ENCODE data around the gene NR5A2. TPM values are rescaled to one million over a fixed set of nuclear protein-coding genes. Genes with fewer than 3 reads are reported as not detected.

Gene NR5A2
- total RNA-seq, 4 donors from 2014 or later = 3.2 to 6.8 (median 6.5) TPM

DNA sequence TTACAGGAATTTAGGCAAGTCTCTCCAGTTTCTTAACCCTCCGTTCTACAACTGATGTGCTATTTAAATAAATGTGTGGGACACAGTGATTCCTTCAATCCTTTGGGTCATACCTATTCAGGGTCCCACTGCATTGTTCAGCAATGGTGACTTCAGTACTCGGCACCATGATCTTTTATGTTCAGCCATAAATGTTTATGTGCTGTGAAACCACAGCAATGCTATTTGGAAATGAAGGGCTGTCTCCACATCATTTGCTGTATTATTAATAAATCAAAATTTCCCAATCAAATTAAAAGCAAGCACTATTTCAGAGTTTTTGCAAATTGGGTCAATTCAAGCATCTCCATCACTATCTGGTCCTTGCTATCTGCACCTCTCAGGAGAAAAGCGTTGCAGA is 84.8 kb downstream of the NR5A2 start:
- TF ChIP-seq, protein P1, sequence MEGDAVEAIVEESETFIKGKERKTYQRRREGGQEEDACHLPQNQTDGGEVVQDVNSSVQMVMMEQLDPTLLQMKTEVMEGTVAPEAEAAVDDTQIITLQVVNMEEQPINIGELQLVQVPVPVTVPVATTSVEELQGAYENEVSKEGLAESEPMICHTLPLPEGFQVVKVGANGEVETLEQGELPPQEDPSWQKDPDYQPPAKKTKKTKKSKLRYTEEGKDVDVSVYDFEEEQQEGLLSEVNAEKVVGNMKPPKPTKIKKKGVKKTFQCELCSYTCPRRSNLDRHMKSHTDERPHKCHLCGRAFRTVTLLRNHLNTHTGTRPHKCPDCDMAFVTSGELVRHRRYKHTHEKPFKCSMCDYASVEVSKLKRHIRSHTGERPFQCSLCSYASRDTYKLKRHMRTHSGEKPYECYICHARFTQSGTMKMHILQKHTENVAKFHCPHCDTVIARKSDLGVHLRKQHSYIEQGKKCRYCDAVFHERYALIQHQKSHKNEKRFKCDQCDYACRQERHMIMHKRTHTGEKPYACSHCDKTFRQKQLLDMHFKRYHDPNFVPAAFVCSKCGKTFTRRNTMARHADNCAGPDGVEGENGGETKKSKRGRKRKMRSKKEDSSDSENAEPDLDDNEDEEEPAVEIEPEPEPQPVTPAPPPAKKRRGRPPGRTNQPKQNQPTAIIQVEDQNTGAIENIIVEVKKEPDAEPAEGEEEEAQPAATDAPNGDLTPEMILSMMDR (IDR thresholded peaks at IDR 0.05; ENCODE audit: low read depth) = no peak

DNA sequence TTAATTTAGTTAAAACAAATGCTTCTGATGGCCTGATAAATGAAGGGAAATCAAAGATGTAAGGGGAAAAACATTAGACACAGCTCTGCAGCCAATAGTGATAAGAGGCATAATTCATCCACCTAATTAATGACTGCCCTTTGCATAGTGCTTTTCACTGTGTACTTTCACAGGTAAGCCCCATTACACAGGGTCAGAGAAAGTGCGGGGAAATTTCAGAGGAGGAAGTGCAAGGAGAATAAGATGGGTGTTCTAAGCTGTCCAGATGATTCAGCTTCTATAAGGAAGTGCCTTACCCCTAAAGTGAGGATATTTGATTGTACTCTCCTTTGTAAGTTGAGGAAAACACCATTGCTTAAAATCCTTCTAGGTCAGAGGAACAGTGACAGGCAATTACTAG is 88.0 kb downstream of the NR5A2 start:
- TF ChIP-seq, protein P1 (IDR thresholded peaks at IDR 0.05; ENCODE audit: low read depth) = no peak

DNA sequence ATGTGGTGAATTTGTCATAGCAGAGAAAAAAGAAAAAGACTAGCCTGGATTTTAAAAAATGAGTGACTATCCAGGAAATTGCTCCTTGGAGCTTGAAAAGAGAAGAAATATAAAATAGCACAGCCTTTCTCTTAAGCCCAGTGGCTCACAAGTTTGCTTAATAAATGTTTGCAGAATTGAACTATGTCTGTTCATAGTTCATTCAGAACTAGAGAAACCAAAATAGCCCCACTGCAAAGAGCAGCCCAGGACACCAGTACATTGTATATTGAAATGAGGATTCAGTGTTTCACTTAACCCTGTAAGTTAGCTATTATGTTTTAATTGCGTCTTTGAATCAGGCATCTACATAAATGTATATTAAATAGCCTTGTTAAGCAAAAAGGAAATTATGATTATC is 88.8 kb downstream of the NR5A2 start:
- TF ChIP-seq, protein P1 (IDR thresholded peaks at IDR 0.05; ENCODE audit: low read depth) = no peak

DNA sequence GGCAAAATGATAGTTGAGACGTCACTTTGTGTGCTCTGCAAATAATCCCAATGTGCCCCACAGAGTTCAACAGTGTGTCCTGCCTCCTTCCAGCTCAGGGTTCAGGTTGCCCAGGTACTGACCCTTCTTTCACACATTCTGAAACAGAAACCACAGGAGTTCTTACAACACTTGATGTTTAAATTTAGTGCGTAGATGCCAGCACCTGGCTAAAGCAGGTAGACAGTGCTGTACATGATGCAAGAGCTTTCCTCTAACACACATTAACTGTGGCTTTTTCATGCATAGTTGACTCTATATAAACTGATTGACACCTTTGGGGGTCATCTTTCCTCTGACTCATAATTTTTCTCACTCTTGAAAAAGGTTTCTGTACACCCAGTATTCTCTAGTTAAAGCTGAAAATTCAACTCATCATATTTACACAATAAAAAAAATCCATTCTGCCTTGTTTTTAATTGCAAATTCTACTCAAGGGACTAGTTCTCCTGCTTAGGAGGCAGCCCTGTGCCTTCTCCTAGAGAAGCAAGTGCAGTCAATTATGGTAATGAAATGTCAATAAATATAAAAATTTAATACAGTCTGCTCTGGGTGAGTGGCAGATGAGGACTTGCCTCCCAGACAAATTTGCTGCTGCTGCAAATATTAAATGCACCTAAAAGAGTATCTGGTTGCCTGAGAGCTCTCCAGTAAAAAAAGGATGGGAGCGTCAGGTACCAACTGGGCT is 91.4 kb downstream of the NR5A2 start:
- TF ChIP-seq, protein P1 (IDR thresholded peaks at IDR 0.05; ENCODE audit: low read depth) = no peak

DNA sequence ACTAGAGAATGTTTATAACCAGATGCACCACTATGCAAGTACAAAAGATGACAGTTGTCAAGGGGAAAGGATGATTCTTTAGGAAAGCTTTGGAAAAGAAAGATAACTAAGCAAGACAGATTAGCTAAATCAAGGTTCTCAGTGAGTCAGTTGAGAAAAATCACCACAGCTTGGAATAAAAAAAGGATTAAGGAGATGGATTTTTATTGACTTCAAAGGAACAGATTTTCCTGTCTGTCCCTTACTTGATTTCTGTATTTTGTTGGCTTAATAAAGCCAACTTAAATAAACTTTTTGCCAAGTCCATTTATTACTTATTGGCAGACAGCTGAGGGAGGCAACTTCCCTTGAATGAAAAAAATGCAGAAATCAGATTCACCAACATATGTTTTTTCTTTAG is 93.9 kb downstream of the NR5A2 start:
- TF ChIP-seq, protein P1 (IDR thresholded peaks at IDR 0.05; ENCODE audit: low read depth) = no peak

DNA sequence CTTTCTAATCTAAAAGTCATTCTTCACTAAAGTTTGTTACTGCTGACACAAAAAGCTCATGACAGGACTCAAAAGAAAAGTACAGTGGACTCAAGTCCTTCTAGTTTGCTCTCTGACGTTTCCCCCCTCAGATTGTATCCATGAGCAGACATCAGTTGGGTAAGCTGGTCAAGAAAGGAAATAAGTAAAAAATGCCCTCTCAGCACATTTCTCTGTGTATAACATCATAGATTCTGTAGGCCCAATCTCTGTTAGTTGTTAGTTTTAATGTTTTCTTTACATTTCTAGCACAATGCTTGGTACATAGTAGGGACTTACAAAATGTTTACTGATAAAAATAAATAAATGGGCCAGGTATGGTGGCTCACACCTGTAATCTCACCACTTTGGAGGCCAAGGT is 96.8 kb downstream of the NR5A2 start:
- TF ChIP-seq, protein P1 (IDR thresholded peaks at IDR 0.05; ENCODE audit: low read depth) = no peak

DNA sequence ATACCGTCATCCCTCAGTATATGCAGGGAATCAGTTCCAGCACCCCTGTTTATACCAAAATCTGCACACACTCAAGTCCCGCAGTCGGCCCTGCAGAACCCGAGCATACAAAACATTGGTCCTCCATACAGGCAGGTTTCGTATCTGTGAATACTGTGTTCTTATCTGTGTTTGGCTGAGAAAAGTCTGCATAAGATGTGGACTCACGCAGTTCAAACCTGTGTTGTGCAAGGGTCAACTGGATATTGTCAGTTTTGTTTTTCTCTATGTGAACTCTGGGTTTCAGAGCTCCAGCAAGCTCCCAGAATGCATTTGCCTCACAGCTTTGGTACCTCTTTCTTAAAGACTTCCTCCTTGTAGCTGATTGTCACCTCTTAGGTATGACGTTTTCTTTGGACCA is 100.6 kb downstream of the NR5A2 start:
- TF ChIP-seq, protein P1 (IDR thresholded peaks at IDR 0.05; ENCODE audit: low read depth) = no peak

Measured in subcutaneous adipose tissue (tissue), 4 donors.